ENCODE data around the gene PARD3B. TPM values are rescaled to one million over a fixed set of nuclear protein-coding genes. Genes with fewer than 3 reads are reported as not detected.

The PARD3B gene
- total and polyA plus RNA-seq, 2 of the 13 experiments (the other 11 are each of a cell fraction or from before 2014, with no cell fraction given), result 0.71 to 2.3 TPM

DNA sequence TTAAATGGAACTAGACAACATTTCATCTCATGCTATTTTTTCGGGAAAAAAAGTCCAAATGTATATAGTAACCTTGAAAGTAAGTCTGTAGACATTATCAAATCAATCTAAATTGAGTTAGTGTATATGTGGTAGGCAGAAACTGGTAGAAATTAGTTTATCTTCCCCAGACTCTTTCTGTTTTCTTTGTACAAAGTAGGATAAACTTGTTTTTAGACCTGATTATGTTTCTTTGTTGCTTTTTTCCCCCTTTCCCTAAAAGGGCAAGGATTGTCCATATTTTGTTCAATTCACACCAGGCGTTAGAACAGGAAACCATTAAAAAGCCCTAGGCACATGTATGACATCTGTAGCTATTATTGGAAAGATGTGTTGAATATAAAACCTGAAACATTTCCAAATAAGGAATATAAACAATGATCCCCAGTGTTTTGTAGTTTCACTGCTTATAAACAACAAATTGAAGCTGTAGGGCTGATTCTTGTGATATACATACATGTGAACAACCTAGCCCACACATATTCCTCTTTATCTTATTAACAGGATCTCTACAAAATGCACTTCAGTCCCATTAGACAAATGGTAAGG is 528.3 kb downstream of the PARD3B start:
- POLR2A ChIA-PET, result no interaction called here
- intact Hi-C loops (cut with micrococcal nuclease; ENCODE audit: unreplicated experiment), result no loop called here
- in situ Hi-C loops (cut with HindIII; ENCODE audit: extremely low pct_ligation_motif_present, low pct_unique_long_range_greater_than_20kb), result no loop called here

More for the DNA sequence above, 528.3 kb downstream of the PARD3B start:
- 35% methylated on average over 2 of the region's 2 CpGs for whole genome bisulfite sequencing (ENCODE audit: low lambda C conversion rate)
- Histone ChIP-seq H2AFZ (ENCODE audit: low read length) (no peak overlapping the region), H3K36me3 (replicated peaks in 1 of 2; ENCODE audit: control insufficient read depth in 1 of 2, insufficient read depth in 2 of 2, low read length in 2 of 2) (no peaks in the 10 kb centered on the region), H3K9me3 (ENCODE audit: low read length) (no peaks in the 10 kb centered on the region), H3K27ac (ENCODE audit: extremely low read length, insufficient read depth, low read length) (no peak overlapping the region), H4K20me1 (ENCODE audit: insufficient read depth, low read length) (no peaks in the 10 kb centered on the region), H3K4me2 (ENCODE audit: low read depth, low read length) (no peak overlapping the region), H3K9ac (ENCODE audit: insufficient read depth, low read depth, low read length) (no peak overlapping the region), H3K79me2 (ENCODE audit: insufficient read depth, low read length) (no peaks in the 10 kb centered on the region), H3K4me3 (replicated peaks in 1 of 3; ENCODE audit: insufficient read depth in 1 of 3, low read depth in 2 of 3, low read length in 3 of 3) (no peak overlapping the region), H3K4me1 (ENCODE audit: insufficient read depth, low read length) (no peaks in the 10 kb centered on the region), H3K27me3 (ENCODE audit: control insufficient read depth in 1 of 2, insufficient read depth in 2 of 2, low read length in 2 of 2) (no peaks in the 10 kb centered on the region)
- FAIRE-seq (no peak), ATAC-seq (no peak), DNase-seq (ENCODE audit: low spot score) (no peak)
- no TSS peak for BruUV-seq (replicated peaks)
- TF ChIP-seq NFIB (CRISPR knock-in tag; IDR thresholded peaks at IDR 0.05; ENCODE audit: borderline replicate concordance), result no peak
- TF ChIP-seq TFDP1 (CRISPR knock-in tag; IDR thresholded peaks at IDR 0.05; ENCODE audit: borderline replicate concordance), result no peak
- no peak for TF ChIP-seq ZNF576 (CRISPR knock-in tag; IDR thresholded peaks at IDR 0.05)
- no peak for TF ChIP-seq BRF2 (CRISPR knock-in tag; IDR thresholded peaks at IDR 0.05)
- CTCF ChIA-PET (ENCODE audit: low intra/inter-chr PET ratio, low total read pairs), result no interaction called here

Measured in HepG2 (cell line).